Thyroid gland (tissue), 4 donors: ENCODE data around the gene CAVIN2.

ENCODE experiments used
- POLR2A ChIP-seq, 2 donors: fragments of 450-650 bp; IDR thresholded peaks; one replicate each; pipeline ENCODE4 v1.6.1; 2017; ENCODE audit warnings: antibody characterized with exemption in 2 of 2, mild to moderate bottlenecking in 2 of 2, moderate library complexity in 1 of 2
- TF ChIP-seq, protein P1 (sequence below), 6 experiments: fragments of 200-600 bp in 3 of 6; fragments of 450-650 bp in 3 of 6; sonication (generic) in 3 of 6; IDR thresholded peaks; one replicate each; pipeline ENCODE4 v1.5.1; 2016 to 2019; ENCODE audit warnings: antibody characterized with exemption in 6 of 6, mild to moderate bottlenecking in 2 of 6, inconsistent platforms in 1 of 6, moderate library complexity in 1 of 6

DNA sequence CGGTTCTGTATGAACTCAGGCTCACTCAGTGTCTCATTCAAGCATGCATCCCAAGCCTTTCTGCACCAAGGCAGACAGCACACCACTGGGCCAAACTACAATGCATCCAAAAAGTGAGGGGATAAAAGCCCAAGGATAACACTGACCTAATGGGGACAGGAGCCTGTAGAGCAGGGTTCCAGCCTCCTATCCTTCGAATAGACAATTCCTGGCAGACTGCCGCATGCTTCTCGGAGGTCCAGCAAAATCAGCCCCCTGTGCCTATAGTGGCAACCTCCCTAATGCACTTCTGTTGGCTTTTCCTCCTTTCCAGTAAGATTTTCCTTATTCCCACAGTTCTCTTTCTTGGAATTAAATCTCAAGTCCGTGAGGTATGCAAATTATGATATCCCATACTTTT lies 44.8 kb upstream of the CAVIN2 start:
- TF ChIP-seq, protein P1, sequence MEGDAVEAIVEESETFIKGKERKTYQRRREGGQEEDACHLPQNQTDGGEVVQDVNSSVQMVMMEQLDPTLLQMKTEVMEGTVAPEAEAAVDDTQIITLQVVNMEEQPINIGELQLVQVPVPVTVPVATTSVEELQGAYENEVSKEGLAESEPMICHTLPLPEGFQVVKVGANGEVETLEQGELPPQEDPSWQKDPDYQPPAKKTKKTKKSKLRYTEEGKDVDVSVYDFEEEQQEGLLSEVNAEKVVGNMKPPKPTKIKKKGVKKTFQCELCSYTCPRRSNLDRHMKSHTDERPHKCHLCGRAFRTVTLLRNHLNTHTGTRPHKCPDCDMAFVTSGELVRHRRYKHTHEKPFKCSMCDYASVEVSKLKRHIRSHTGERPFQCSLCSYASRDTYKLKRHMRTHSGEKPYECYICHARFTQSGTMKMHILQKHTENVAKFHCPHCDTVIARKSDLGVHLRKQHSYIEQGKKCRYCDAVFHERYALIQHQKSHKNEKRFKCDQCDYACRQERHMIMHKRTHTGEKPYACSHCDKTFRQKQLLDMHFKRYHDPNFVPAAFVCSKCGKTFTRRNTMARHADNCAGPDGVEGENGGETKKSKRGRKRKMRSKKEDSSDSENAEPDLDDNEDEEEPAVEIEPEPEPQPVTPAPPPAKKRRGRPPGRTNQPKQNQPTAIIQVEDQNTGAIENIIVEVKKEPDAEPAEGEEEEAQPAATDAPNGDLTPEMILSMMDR (IDR thresholded peaks at IDR 0.05): no peak
- TF ChIP-seq POLR2A (IDR thresholded peaks at IDR 0.05): no peak
